T-helper 2 cell treated with Interferon-gamma antibody and Interleukin-4, amounts not matched to agents 5 μg/mL and 100 μg/mL, for 36 hours (primary cell): ENCODE data around the gene FOXD4L4.
"Not testable (repeated sequence)": the region's sequence is repeated elsewhere in the genome, so short reads cannot be mapped to it uniquely, and the experiment has no call there.

Experiments used
- DNase-seq: peaks from one replicate; pipeline ENCODE4 v3.0.0; 2021; ENCODE audit warnings: low spot score
- H3K27ac Mint-ChIP-seq: one replicate; pipeline ENCODE4 v1.8.0; 2021; ENCODE audit warnings: mild to moderate bottlenecking, mixed read lengths
- H3K27me3 Mint-ChIP-seq: one replicate; pipeline ENCODE4 v1.8.0; 2021; ENCODE audit warnings: low read depth, mixed read lengths
- H3K36me3 Mint-ChIP-seq: one replicate; pipeline ENCODE4 v1.8.0; 2021; ENCODE audit warnings: low read depth, mixed read lengths
- H3K4me1 Mint-ChIP-seq: one replicate; pipeline ENCODE4 v1.8.0; 2021; ENCODE audit warnings: low read depth, mixed read lengths
- H3K4me3 Mint-ChIP-seq: one replicate; pipeline ENCODE4 v1.8.0; 2022; ENCODE audit warnings: mild to moderate bottlenecking, moderate library complexity, mixed read lengths
- H3K9me3 Mint-ChIP-seq: one replicate; pipeline ENCODE4 v1.8.0; 2021; ENCODE audit warnings: mixed read lengths

Gene FOXD4L4

GRCh38 chr9:65737096-65737564, at the start of gene FOXD4L4:
FOXD4L4 (plus strand) TSS chr9:65737146; CDS start chr9:65737146, 0 bp downstream.
- H3K9me3 Mint-ChIP-seq, H3K4me1 Mint-ChIP-seq, H3K27ac Mint-ChIP-seq, H3K36me3 Mint-ChIP-seq, H3K4me3 Mint-ChIP-seq, DNase-seq: not testable (repeated sequence)
- peaks cover 14% of the 10 kb centered on the region for H3K27me3 Mint-ChIP-seq

- H3K27ac Mint-ChIP-seq, H3K36me3 Mint-ChIP-seq, H3K27me3 Mint-ChIP-seq, H3K9me3 Mint-ChIP-seq, H3K4me3 Mint-ChIP-seq, DNase-seq, H3K4me1 Mint-ChIP-seq: not testable (repeated sequence)
Observed at GRCh38 chr9:65703550-65703949, 33.4 kb upstream of the FOXD4L4 start.

- H3K36me3 Mint-ChIP-seq, H3K9me3 Mint-ChIP-seq, H3K27me3 Mint-ChIP-seq, H3K4me3 Mint-ChIP-seq, DNase-seq, H3K27ac Mint-ChIP-seq, H3K4me1 Mint-ChIP-seq: not testable (repeated sequence)
Observed at GRCh38 chr9:65714445-65714844, 22.5 kb upstream of the FOXD4L4 start.

GRCh38 chr9:65738133-65738532, 1.2 kb downstream of the FOXD4L4 start:
- not testable (repeated sequence) for H3K36me3 Mint-ChIP-seq, H3K4me3 Mint-ChIP-seq, H3K4me1 Mint-ChIP-seq, H3K27ac Mint-ChIP-seq, H3K9me3 Mint-ChIP-seq, DNase-seq
- peaks cover 14% of the 10 kb centered on the region for H3K27me3 Mint-ChIP-seq
